Measurements from ENCODE around the gene PPP1R12A.

DNA sequence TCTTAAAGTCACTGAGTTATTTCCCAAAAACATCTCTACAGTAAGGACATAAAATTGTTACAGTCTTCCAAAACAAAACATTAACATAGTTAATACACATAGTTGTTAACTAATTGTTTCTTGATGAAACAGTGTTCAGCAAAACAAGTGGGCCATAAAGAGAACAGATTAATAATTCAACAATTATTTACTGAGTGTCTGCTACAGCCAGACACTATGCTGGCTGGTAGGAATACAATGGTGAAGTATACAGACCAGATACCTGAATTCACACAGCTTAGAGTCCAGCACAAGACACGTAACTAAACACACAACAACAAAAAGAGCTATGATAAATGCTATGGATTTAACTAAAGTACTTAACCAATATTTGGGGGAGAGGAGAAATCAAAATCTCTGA is 47.0 kb downstream of the PPP1R12A start:
- TF ChIP-seq POLR2A (IDR thresholded peaks at IDR 0.05): no peak
- TF ChIP-seq POLR2AphosphoS5 (IDR thresholded peaks at IDR 0.05): no peak
- no peak for TF ChIP-seq CTCF (IDR thresholded peaks at IDR 0.05)
- no peak for TF ChIP-seq EP300 (IDR thresholded peaks at IDR 0.05)
